ENCODE results near the gene RSPRY1. TPM values are rescaled to one million over a fixed set of nuclear protein-coding genes. Genes with fewer than 3 reads are reported as not detected.

Gene RSPRY1
- total RNA-seq, 1 donor from 2014 or later = 76.8 TPM

DNA sequence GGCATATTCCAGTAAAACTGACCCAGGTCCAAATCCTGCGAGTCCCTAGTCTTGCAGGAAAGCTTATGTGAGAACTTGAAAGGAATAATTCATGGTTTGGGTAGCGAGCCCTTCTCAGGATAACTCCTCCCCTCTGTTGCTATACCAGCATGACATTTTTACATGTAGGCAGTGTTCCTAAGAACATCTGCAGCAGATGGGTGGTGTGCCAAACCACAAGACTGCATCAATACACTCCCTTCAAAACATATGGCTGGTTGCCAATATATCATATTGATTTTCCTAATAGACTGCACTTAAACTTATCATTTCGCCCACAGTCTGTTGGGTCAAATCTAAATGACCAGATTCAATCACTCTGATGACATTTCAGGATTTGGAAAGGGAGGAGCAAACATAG is 20.2 kb upstream of the RSPRY1 start:
- peaks cover 34% of the 10 kb centered on the region for H3K36me3 ChIP-seq (ENCODE audit: insufficient read depth, low read length)
- H3K9me3 ChIP-seq (ENCODE audit: insufficient read depth, low read depth, low read length) = no peaks in the 10 kb centered on the region
- H3K9ac ChIP-seq (ENCODE audit: low read length) = no peak overlapping the region
- Mint-ChIP-seq H3K4me1 (ENCODE audit: low read depth, unreplicated experiment) (peaks cover 22% of the 10 kb centered on the region), H3K9me3 (ENCODE audit: unreplicated experiment) (no peaks in the 10 kb centered on the region), H3K27me3 (ENCODE audit: low read depth, unreplicated experiment) (no peaks in the 10 kb centered on the region), H3K27ac (ENCODE audit: unreplicated experiment) (no peak overlapping the region), H3K4me3 (ENCODE audit: unreplicated experiment) (no peak overlapping the region), H3K36me3 (ENCODE audit: low read depth, unreplicated experiment) (peaks cover 6% of the 10 kb centered on the region)
- no peak for TF ChIP-seq EZH2 (IDR thresholded peaks at IDR 0.05; ENCODE audit: insufficient read depth, low read length)
- TF ChIP-seq, protein P1, sequence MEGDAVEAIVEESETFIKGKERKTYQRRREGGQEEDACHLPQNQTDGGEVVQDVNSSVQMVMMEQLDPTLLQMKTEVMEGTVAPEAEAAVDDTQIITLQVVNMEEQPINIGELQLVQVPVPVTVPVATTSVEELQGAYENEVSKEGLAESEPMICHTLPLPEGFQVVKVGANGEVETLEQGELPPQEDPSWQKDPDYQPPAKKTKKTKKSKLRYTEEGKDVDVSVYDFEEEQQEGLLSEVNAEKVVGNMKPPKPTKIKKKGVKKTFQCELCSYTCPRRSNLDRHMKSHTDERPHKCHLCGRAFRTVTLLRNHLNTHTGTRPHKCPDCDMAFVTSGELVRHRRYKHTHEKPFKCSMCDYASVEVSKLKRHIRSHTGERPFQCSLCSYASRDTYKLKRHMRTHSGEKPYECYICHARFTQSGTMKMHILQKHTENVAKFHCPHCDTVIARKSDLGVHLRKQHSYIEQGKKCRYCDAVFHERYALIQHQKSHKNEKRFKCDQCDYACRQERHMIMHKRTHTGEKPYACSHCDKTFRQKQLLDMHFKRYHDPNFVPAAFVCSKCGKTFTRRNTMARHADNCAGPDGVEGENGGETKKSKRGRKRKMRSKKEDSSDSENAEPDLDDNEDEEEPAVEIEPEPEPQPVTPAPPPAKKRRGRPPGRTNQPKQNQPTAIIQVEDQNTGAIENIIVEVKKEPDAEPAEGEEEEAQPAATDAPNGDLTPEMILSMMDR (IDR thresholded peaks at IDR 0.05; ENCODE audit: insufficient read depth, low read depth, low read length) = no peak
- no peak overlapping the region for H3K4me3 ChIP-seq (ENCODE audit: insufficient read depth, low read depth, low read length)
- peak; percentile 38 for DNase-seq (ENCODE audit: low read depth)
- FAIRE-seq = no peak
- no peak overlapping the region for H3K27ac ChIP-seq (ENCODE audit: low read depth, low read length)
- H3K79me2 ChIP-seq (ENCODE audit: insufficient read depth, low read length) = no peaks in the 10 kb centered on the region
- H4K20me1 ChIP-seq (ENCODE audit: insufficient read depth, low read length) = peaks cover 10% of the 10 kb centered on the region
- H3K27me3 ChIP-seq (ENCODE audit: insufficient read depth, low read length) = no peaks in the 10 kb centered on the region
- no peak overlapping the region for H2AFZ ChIP-seq (ENCODE audit: low read depth, low read length)
- H3K4me2 ChIP-seq (ENCODE audit: low read length) = no peak overlapping the region
- peaks cover 11% of the 10 kb centered on the region for H3K4me1 ChIP-seq (ENCODE audit: insufficient read depth, low read length)

DNA sequence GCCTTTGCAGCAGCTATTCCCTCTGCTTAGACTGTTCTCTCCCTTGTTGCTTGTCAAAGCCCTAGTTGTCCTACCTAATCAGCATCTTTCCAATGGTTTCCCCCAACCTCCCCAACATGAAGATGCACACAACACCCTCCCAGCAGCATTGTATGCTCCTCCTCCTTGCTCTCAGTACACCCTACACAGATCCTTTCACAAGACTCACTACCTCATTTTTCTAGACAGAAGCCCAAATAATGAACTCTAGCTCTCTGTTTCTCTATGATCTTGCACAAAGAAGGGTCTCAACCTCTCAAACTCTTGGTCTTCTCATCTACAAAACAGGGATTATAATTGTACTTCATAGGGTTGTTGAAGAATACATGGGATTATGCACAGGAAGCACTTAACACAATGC is 19.7 kb upstream of the RSPRY1 start:
- no peak overlapping the region for H3K4me3 Mint-ChIP-seq (ENCODE audit: unreplicated experiment)
- Histone ChIP-seq H3K4me1 (ENCODE audit: insufficient read depth, low read length) (peaks cover 11% of the 10 kb centered on the region), H2AFZ (ENCODE audit: low read depth, low read length) (no peak overlapping the region), H3K36me3 (ENCODE audit: insufficient read depth, low read length) (peaks cover 38% of the 10 kb centered on the region), H3K4me3 (ENCODE audit: insufficient read depth, low read depth, low read length) (no peak overlapping the region), H3K27me3 (ENCODE audit: insufficient read depth, low read length) (no peaks in the 10 kb centered on the region), H3K9ac (ENCODE audit: low read length) (no peak overlapping the region), H3K9me3 (ENCODE audit: insufficient read depth, low read depth, low read length) (no peaks in the 10 kb centered on the region), H4K20me1 (ENCODE audit: insufficient read depth, low read length) (peaks cover 10% of the 10 kb centered on the region), H3K79me2 (ENCODE audit: insufficient read depth, low read length) (no peaks in the 10 kb centered on the region), H3K4me2 (ENCODE audit: low read length) (no peak overlapping the region), H3K27ac (ENCODE audit: low read depth, low read length) (no peak overlapping the region)
- peak overlapping the region; percentile 20 for H3K27ac Mint-ChIP-seq (ENCODE audit: unreplicated experiment)
- peaks cover 22% of the 10 kb centered on the region for H3K4me1 Mint-ChIP-seq (ENCODE audit: low read depth, unreplicated experiment)
- TF ChIP-seq, protein P1 (IDR thresholded peaks at IDR 0.05; ENCODE audit: insufficient read depth, low read depth, low read length) = no peak
- no peak for TF ChIP-seq EZH2 (IDR thresholded peaks at IDR 0.05; ENCODE audit: insufficient read depth, low read length)
- DNase-seq (ENCODE audit: low read depth) (no peak), FAIRE-seq (no peak)
- no peaks in the 10 kb centered on the region for H3K27me3 Mint-ChIP-seq (ENCODE audit: low read depth, unreplicated experiment)
- H3K9me3 Mint-ChIP-seq (ENCODE audit: unreplicated experiment) = no peaks in the 10 kb centered on the region
- H3K36me3 Mint-ChIP-seq (ENCODE audit: low read depth, unreplicated experiment) = peaks cover 8% of the 10 kb centered on the region

DNA sequence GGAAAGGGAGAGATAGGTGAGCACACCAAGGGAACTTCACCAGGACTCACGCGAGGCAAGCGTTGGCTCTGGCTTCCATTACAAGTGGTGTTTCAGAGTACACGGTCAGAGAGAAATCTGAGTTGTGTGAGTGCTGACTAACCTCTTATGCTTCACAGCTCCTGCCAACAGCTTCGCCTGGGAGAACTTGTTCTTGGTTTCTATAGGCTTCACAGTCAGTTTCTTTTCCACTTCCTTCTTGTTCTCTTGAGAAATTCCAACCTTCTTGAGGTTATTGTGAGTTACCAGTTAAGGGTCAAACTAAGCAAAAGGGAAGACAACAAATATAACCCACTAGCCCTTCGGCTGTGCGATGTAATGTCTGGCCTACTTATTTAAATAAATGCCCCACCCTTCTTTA is 19.2 kb upstream of the RSPRY1 start:
- H3K4me2 ChIP-seq (ENCODE audit: low read length) = no peak overlapping the region
- H3K4me3 ChIP-seq (ENCODE audit: insufficient read depth, low read depth, low read length) = no peak overlapping the region
- H4K20me1 ChIP-seq (ENCODE audit: insufficient read depth, low read length) = peaks cover 10% of the 10 kb centered on the region
- H3K27me3 ChIP-seq (ENCODE audit: insufficient read depth, low read length) = no peaks in the 10 kb centered on the region
- Mint-ChIP-seq H3K4me1 (ENCODE audit: low read depth, unreplicated experiment) (peaks cover 22% of the 10 kb centered on the region), H3K27me3 (ENCODE audit: low read depth, unreplicated experiment) (no peaks in the 10 kb centered on the region), H3K4me3 (ENCODE audit: unreplicated experiment) (no peak overlapping the region), H3K36me3 (ENCODE audit: low read depth, unreplicated experiment) (peaks cover 8% of the 10 kb centered on the region), H3K27ac (ENCODE audit: unreplicated experiment) (peak overlapping the region; percentile 43), H3K9me3 (ENCODE audit: unreplicated experiment) (no peaks in the 10 kb centered on the region)
- peaks cover 11% of the 10 kb centered on the region for H3K4me1 ChIP-seq (ENCODE audit: insufficient read depth, low read length)
- H3K9me3 ChIP-seq (ENCODE audit: insufficient read depth, low read depth, low read length) = no peaks in the 10 kb centered on the region
- H3K36me3 ChIP-seq (ENCODE audit: insufficient read depth, low read length) = peaks cover 42% of the 10 kb centered on the region
- H3K79me2 ChIP-seq (ENCODE audit: insufficient read depth, low read length) = no peaks in the 10 kb centered on the region
- TF ChIP-seq, protein P1 (IDR thresholded peaks at IDR 0.05; ENCODE audit: insufficient read depth, low read depth, low read length) = no peak
- TF ChIP-seq EZH2 (IDR thresholded peaks at IDR 0.05; ENCODE audit: insufficient read depth, low read length) = no peak
- H3K27ac ChIP-seq (ENCODE audit: low read depth, low read length) = no peak overlapping the region
- peak overlapping the region; percentile 10 for H3K9ac ChIP-seq (ENCODE audit: low read length)
- FAIRE-seq (no peak), DNase-seq (ENCODE audit: low read depth) (peak; percentile 82)
- H2AFZ ChIP-seq (ENCODE audit: low read depth, low read length) = no peak overlapping the region
